BLaER1 (cell line): Measurements from ENCODE around the gene ZNF625.

Experiments used
- H3K27ac ChIP-seq: shearing (Covaris generic); formaldehyde crosslinking; 2 replicates; pipeline ENCODE4 v1.8.1; 2022
- H3K27me3 ChIP-seq: shearing (Covaris generic); formaldehyde crosslinking; 2 replicates; pipeline ENCODE4 v1.8.1; 2022
- H3K36me3 ChIP-seq: shearing (Covaris generic); formaldehyde crosslinking; 2 replicates; pipeline ENCODE4 v1.8.1; 2022
- H3K4me1 ChIP-seq: shearing (Covaris generic); formaldehyde crosslinking; 2 replicates; pipeline ENCODE4 v1.8.1; 2022
- H3K4me2 ChIP-seq: shearing (Covaris generic); formaldehyde crosslinking; 2 replicates; pipeline ENCODE4 v1.8.1; 2022
- H3K4me3 ChIP-seq: shearing (Covaris generic); formaldehyde crosslinking; 2 replicates; pipeline ENCODE4 v1.8.1; 2022
- H3K9ac ChIP-seq: shearing (Covaris generic); formaldehyde crosslinking; 2 replicates; pipeline ENCODE4 v1.8.1; 2022
- H3K9me3 ChIP-seq: shearing (Covaris generic); formaldehyde crosslinking; 2 replicates; pipeline ENCODE4 v1.8.1; 2022
- H4K20me1 ChIP-seq: shearing (Covaris generic); formaldehyde crosslinking; 2 replicates; pipeline ENCODE4 v1.8.1; 2022
- Cebpa-rat ChIP-seq: shearing (Covaris generic); IDR thresholded peaks from 2 replicates; pipeline ENCODE4 v1.8.1; 2022

ZNF625 gene

GRCh38 chr19:12156223-12157058 lies at the start of gene ZNF625:
Gene ZNF625 (minus strand): TSS chr19:12156734. CDS start chr19:12156558, 176 bp downstream.
- Histone ChIP-seq H3K9ac (peak within 1 kb of the TSS; percentile 78), H3K27me3 (peaks cover 26% of the 10 kb centered on the region), H3K4me2 (peak within 1 kb of the TSS; percentile 68), H3K9me3 (peaks cover 31% of the 10 kb centered on the region), H3K4me1 (0 out of 2 replicates have a peak, but pooled peaks cover 6% of the 10 kb centered on the region), H3K4me3 (peak within 1 kb of the TSS; percentile 75), H3K36me3 (peaks cover 11% of the 10 kb centered on the region; the same call in 1 of the 2 replicates), H3K27ac (peak within 1 kb of the TSS; percentile 72), H4K20me1 (no peaks in the 10 kb centered on the region)
- no peak for TF ChIP-seq Cebpa-rat

GRCh38 chr19:12205296-12205695 lies 48.8 kb upstream of the ZNF625 start:
- TF ChIP-seq Cebpa-rat = no peak
- Histone ChIP-seq H3K9me3 (peaks cover 100% of the 10 kb centered on the region), H3K36me3 (peaks cover 81% of the 10 kb centered on the region)

GRCh38 chr19:12202250-12202649 lies 45.7 kb upstream of the ZNF625 start:
- Histone ChIP-seq H3K36me3 (peaks cover 76% of the 10 kb centered on the region), H3K27ac (no peak overlapping the region), H3K9ac (no peak overlapping the region), H3K27me3 (no peaks in the 10 kb centered on the region), H3K4me1 (no peaks in the 10 kb centered on the region), H3K9me3 (peaks cover 100% of the 10 kb centered on the region), H3K4me3 (no peak overlapping the region), H4K20me1 (no peaks in the 10 kb centered on the region), H3K4me2 (no peak overlapping the region)
- TF ChIP-seq Cebpa-rat = no peak

More at GRCh38 chr19:12205296-12205695, 48.8 kb upstream of the ZNF625 start:
- Histone ChIP-seq H3K4me1 (no peaks in the 10 kb centered on the region), H4K20me1 (no peaks in the 10 kb centered on the region), H3K9ac (no peak overlapping the region), H3K27ac (no peak overlapping the region), H3K27me3 (no peaks in the 10 kb centered on the region), H3K4me3 (no peak overlapping the region), H3K4me2 (no peak overlapping the region)

GRCh38 chr19:12199757-12200419 lies 43.4 kb upstream of the ZNF625 start:
- Histone ChIP-seq H3K27ac (no peak overlapping the region), H3K4me2 (no peak overlapping the region), H3K4me1 (no peaks in the 10 kb centered on the region), H3K9me3 (peaks cover 100% of the 10 kb centered on the region), H3K36me3 (peaks cover 79% of the 10 kb centered on the region), H3K9ac (no peak overlapping the region), H4K20me1 (no peaks in the 10 kb centered on the region), H3K4me3 (no peak overlapping the region), H3K27me3 (no peaks in the 10 kb centered on the region)
- no peak for TF ChIP-seq Cebpa-rat

GRCh38 chr19:12198136-12198535 lies 41.6 kb upstream of the ZNF625 start:
- Histone ChIP-seq H3K4me3 (no peak overlapping the region; the same call in 1 of the 2 replicates), H3K27ac (no peak overlapping the region), H3K4me2 (no peak overlapping the region), H4K20me1 (no peaks in the 10 kb centered on the region), H3K36me3 (peaks cover 80% of the 10 kb centered on the region), H3K27me3 (no peaks in the 10 kb centered on the region), H3K9ac (no peak overlapping the region), H3K4me1 (no peaks in the 10 kb centered on the region), H3K9me3 (peaks cover 100% of the 10 kb centered on the region)
- no peak for TF ChIP-seq Cebpa-rat

- H3K27me3 ChIP-seq = no peaks in the 10 kb centered on the region
- H4K20me1 ChIP-seq = no peaks in the 10 kb centered on the region
- no peak overlapping the region for H3K4me2 ChIP-seq
- no peaks in the 10 kb centered on the region for H3K4me1 ChIP-seq
- H3K36me3 ChIP-seq = peaks cover 90% of the 10 kb centered on the region
- peak overlapping the region; percentile 28; the same call in 1 of the 2 replicates for H3K4me3 ChIP-seq
- no peak overlapping the region for H3K27ac ChIP-seq
- TF ChIP-seq Cebpa-rat = no peak
- no peak overlapping the region for H3K9ac ChIP-seq
- H3K9me3 ChIP-seq = peaks cover 100% of the 10 kb centered on the region
Measured at GRCh38 chr19:12194827-12195731, 38.5 kb upstream of the ZNF625 start.

GRCh38 chr19:12187625-12188024 lies 31.1 kb upstream of the ZNF625 start:
- Histone ChIP-seq H3K9me3 (peaks cover 100% of the 10 kb centered on the region), H3K27me3 (no peaks in the 10 kb centered on the region), H3K4me1 (no peaks in the 10 kb centered on the region), H4K20me1 (no peaks in the 10 kb centered on the region), H3K4me2 (no peak overlapping the region), H3K36me3 (peaks cover 100% of the 10 kb centered on the region), H3K27ac (no peak overlapping the region), H3K9ac (no peak overlapping the region), H3K4me3 (peak overlapping the region; percentile 31; the same call in 1 of the 2 replicates)
- no peak for TF ChIP-seq Cebpa-rat

GRCh38 chr19:12180377-12180776 lies 23.8 kb upstream of the ZNF625 start:
- H3K4me3 ChIP-seq = peak overlapping the region; percentile 45; the same call in 1 of the 2 replicates
- no peak overlapping the region for H3K27ac ChIP-seq
- H3K9me3 ChIP-seq = peaks cover 100% of the 10 kb centered on the region
- no peaks in the 10 kb centered on the region; the same call in 1 of the 2 replicates for H4K20me1 ChIP-seq
- no peak overlapping the region for H3K4me2 ChIP-seq
- peaks cover 100% of the 10 kb centered on the region for H3K36me3 ChIP-seq
- no peaks in the 10 kb centered on the region for H3K27me3 ChIP-seq
- H3K4me1 ChIP-seq = no peaks in the 10 kb centered on the region
- no peak overlapping the region for H3K9ac ChIP-seq
- no peak for TF ChIP-seq Cebpa-rat

- Histone ChIP-seq H3K4me3 (no peak overlapping the region), H3K36me3 (peaks cover 69% of the 10 kb centered on the region), H3K27ac (no peak overlapping the region), H3K4me1 (peaks cover 32% of the 10 kb centered on the region), H3K9me3 (peaks cover 47% of the 10 kb centered on the region), H4K20me1 (peaks cover 38% of the 10 kb centered on the region), H3K27me3 (no peaks in the 10 kb centered on the region), H3K4me2 (no peak overlapping the region), H3K9ac (no peak overlapping the region)
- no peak for TF ChIP-seq Cebpa-rat
Measured at GRCh38 chr19:12166626-12167025, 10.1 kb upstream of the ZNF625 start.
